ENCODE data around the gene ANKRD12. TPM values are rescaled to one million over a fixed set of nuclear protein-coding genes. Genes with fewer than 3 reads are reported as not detected.

The ANKRD12 gene
- total and polyA plus RNA-seq, 4 experiments from 2014 or later: 10.7 to 280 (median 201) TPM

GRCh38 chr18:9297007-9297393 is 160.4 kb downstream of the ANKRD12 start:
- H3K9me3 ChIP-seq (ENCODE audit: control insufficient read depth in 1 of 2, low read length in 2 of 2): peaks cover 0 to 6% of the 10 kb centered on the region in 2 donors
- H3K27ac Mint-ChIP-seq: no peak overlapping the region
- H3K36me3 ChIP-seq (ENCODE audit: insufficient read depth, low read length): no peaks in the 10 kb centered on the region
- H3K4me3 Mint-ChIP-seq: no peak overlapping the region
- ChIA-PET CTCF (ENCODE audit: partially characterized antibody) (no interaction called here), POLR2A (ENCODE audit: partially characterized antibody) (no interaction called here)
- no peaks in the 10 kb centered on the region for H3K4me1 Mint-ChIP-seq
- H3K4me3 ChIP-seq (ENCODE audit: low read length in 2 of 2): no peak overlapping the region
- no peaks in the 10 kb centered on the region for H3K4me1 ChIP-seq (ENCODE audit: insufficient read depth, low read length)
- H3K36me3 Mint-ChIP-seq: peaks cover 9 to 15% of the 10 kb centered on the region in 2 donors
- DNase-seq: no peak
- H3K27me3 Mint-ChIP-seq: peaks cover 0 to 1% of the 10 kb centered on the region in 2 donors
- no peaks in the 10 kb centered on the region for H3K27me3 ChIP-seq (ENCODE audit: insufficient read depth, low read length)
- no peak overlapping the region for H3K27ac ChIP-seq (ENCODE audit: low read depth, low read length)
- intact Hi-C loops (cut with micrococcal nuclease): no loop called here
- H3K9me3 Mint-ChIP-seq: peaks cover 0 to 40% (median 31%) of the 10 kb centered on the region in 8 donors

- Histone ChIP-seq H3K27me3 (ENCODE audit: insufficient read depth, low read length) (no peaks in the 10 kb centered on the region), H3K9me3 (ENCODE audit: control insufficient read depth in 1 of 2, low read length in 2 of 2) (peaks cover 0 to 4% of the 10 kb centered on the region in 2 donors), H3K36me3 (ENCODE audit: insufficient read depth, low read length) (no peaks in the 10 kb centered on the region), H3K27ac (ENCODE audit: low read depth, low read length) (no peak overlapping the region), H3K4me3 (ENCODE audit: low read length in 2 of 2) (no peak overlapping the region), H3K4me1 (ENCODE audit: insufficient read depth, low read length) (no peaks in the 10 kb centered on the region)
- peaks cover 5 to 70% (median 62%) of the 10 kb centered on the region in 8 donors for H3K9me3 Mint-ChIP-seq
- H3K27ac Mint-ChIP-seq: no peak overlapping the region
- ChIA-PET POLR2A (ENCODE audit: partially characterized antibody) (no interaction called here), CTCF (ENCODE audit: partially characterized antibody) (interaction anchor here (0.8 kb wide), 1 partner anchor 30 kb away, joined by 3 read pairs; the partner anchor contains the start of gene TWSG1)
- intact Hi-C loops (cut with micrococcal nuclease): no loop called here
- peaks cover 18 to 25% of the 10 kb centered on the region in 2 donors for H3K36me3 Mint-ChIP-seq
- H3K4me1 Mint-ChIP-seq: no peaks in the 10 kb centered on the region
- peaks cover 10 to 14% of the 10 kb centered on the region in 2 donors for H3K27me3 Mint-ChIP-seq
- no peak overlapping the region for H3K4me3 Mint-ChIP-seq
- DNase-seq: no peak
These were observed 167.9 kb downstream of the ANKRD12 start for GRCh38 chr18:9304388-9305070.

- Histone ChIP-seq H3K4me3 (ENCODE audit: low read length in 2 of 2) (no peak overlapping the region), H3K4me1 (ENCODE audit: insufficient read depth, low read length) (no peaks in the 10 kb centered on the region), H3K9me3 (ENCODE audit: control insufficient read depth in 1 of 2, low read length in 2 of 2) (no peaks in the 10 kb centered on the region), H3K27me3 (ENCODE audit: insufficient read depth, low read length) (no peaks in the 10 kb centered on the region), H3K27ac (ENCODE audit: low read depth, low read length) (no peak overlapping the region), H3K36me3 (ENCODE audit: insufficient read depth, low read length) (no peaks in the 10 kb centered on the region)
- H3K36me3 Mint-ChIP-seq: peaks cover 1 to 8% of the 10 kb centered on the region in 2 donors
- intact Hi-C loops (cut with micrococcal nuclease): no loop called here
- H3K4me1 Mint-ChIP-seq: no peaks in the 10 kb centered on the region
- CTCF ChIA-PET (ENCODE audit: partially characterized antibody): interaction anchor here (1.0 kb wide), 1 partner anchor 17 kb away, joined by 3 read pairs; no protein-coding TSS in a partner anchor
- H3K27me3 Mint-ChIP-seq: peaks cover 17% of the 10 kb centered on the region in 2 donors
- no peak overlapping the region for H3K4me3 Mint-ChIP-seq
- peaks cover 3 to 26% (median 11%) of the 10 kb centered on the region in 8 donors for H3K9me3 Mint-ChIP-seq
- no peak overlapping the region for H3K27ac Mint-ChIP-seq
- POLR2A ChIA-PET (ENCODE audit: partially characterized antibody): no interaction called here
- no peak for DNase-seq
These were observed 182.8 kb downstream of the ANKRD12 start for GRCh38 chr18:9319333-9319732.

- Mint-ChIP-seq H3K27ac (no peak overlapping the region), H3K27me3 (peaks cover 11 to 17% of the 10 kb centered on the region in 2 donors), H3K4me3 (no peak overlapping the region), H3K36me3 (peaks cover 1 to 4% of the 10 kb centered on the region in 2 donors), H3K9me3 (peaks cover 3 to 18% (median 11%) of the 10 kb centered on the region in 8 donors), H3K4me1 (no peaks in the 10 kb centered on the region)
- H3K4me1 ChIP-seq (ENCODE audit: insufficient read depth, low read length): no peaks in the 10 kb centered on the region
- no peaks in the 10 kb centered on the region for H3K36me3 ChIP-seq (ENCODE audit: insufficient read depth, low read length)
- DNase-seq: no peak
- no peak overlapping the region for H3K27ac ChIP-seq (ENCODE audit: low read depth, low read length)
- H3K4me3 ChIP-seq (ENCODE audit: low read length in 2 of 2): no peak overlapping the region
- intact Hi-C loops (cut with micrococcal nuclease): no loop called here
- ChIA-PET CTCF (ENCODE audit: partially characterized antibody) (no interaction called here), POLR2A (ENCODE audit: partially characterized antibody) (no interaction called here)
- no peaks in the 10 kb centered on the region for H3K9me3 ChIP-seq (ENCODE audit: control insufficient read depth in 1 of 2, low read length in 2 of 2)
- H3K27me3 ChIP-seq (ENCODE audit: insufficient read depth, low read length): no peaks in the 10 kb centered on the region
These were observed 184.5 kb downstream of the ANKRD12 start for GRCh38 chr18:9321017-9321452.

- no peak overlapping the region for H3K4me3 Mint-ChIP-seq
- no peak overlapping the region for H3K27ac Mint-ChIP-seq
- peaks cover 11 to 17% of the 10 kb centered on the region in 2 donors for H3K27me3 Mint-ChIP-seq
- Histone ChIP-seq H3K4me3 (ENCODE audit: low read length in 2 of 2) (no peak overlapping the region), H3K4me1 (ENCODE audit: insufficient read depth, low read length) (no peaks in the 10 kb centered on the region), H3K27me3 (ENCODE audit: insufficient read depth, low read length) (no peaks in the 10 kb centered on the region), H3K9me3 (ENCODE audit: control insufficient read depth in 1 of 2, low read length in 2 of 2) (no peaks in the 10 kb centered on the region), H3K36me3 (ENCODE audit: insufficient read depth, low read length) (no peaks in the 10 kb centered on the region), H3K27ac (ENCODE audit: low read depth, low read length) (no peak overlapping the region)
- DNase-seq: no peak
- ChIA-PET POLR2A (ENCODE audit: partially characterized antibody) (no interaction called here), CTCF (ENCODE audit: partially characterized antibody) (no interaction called here)
- intact Hi-C loops (cut with micrococcal nuclease): no loop called here
- H3K4me1 Mint-ChIP-seq: no peaks in the 10 kb centered on the region
- peaks cover 1 to 4% of the 10 kb centered on the region in 2 donors for H3K36me3 Mint-ChIP-seq
- H3K9me3 Mint-ChIP-seq: peaks cover 3 to 18% (median 11%) of the 10 kb centered on the region in 8 donors
These were observed 185.2 kb downstream of the ANKRD12 start for GRCh38 chr18:9321736-9322135.

GRCh38 chr18:9322744-9323143 is 186.2 kb downstream of the ANKRD12 start:
- H3K4me1 Mint-ChIP-seq: no peaks in the 10 kb centered on the region
- H3K36me3 Mint-ChIP-seq: peaks cover 1 to 4% of the 10 kb centered on the region in 2 donors
- Histone ChIP-seq H3K4me3 (ENCODE audit: low read length in 2 of 2) (no peak overlapping the region), H3K27me3 (ENCODE audit: insufficient read depth, low read length) (no peaks in the 10 kb centered on the region), H3K36me3 (ENCODE audit: insufficient read depth, low read length) (no peaks in the 10 kb centered on the region), H3K9me3 (ENCODE audit: control insufficient read depth in 1 of 2, low read length in 2 of 2) (no peaks in the 10 kb centered on the region), H3K27ac (ENCODE audit: low read depth, low read length) (no peak overlapping the region), H3K4me1 (ENCODE audit: insufficient read depth, low read length) (no peaks in the 10 kb centered on the region)
- peaks cover 3 to 18% (median 11%) of the 10 kb centered on the region in 8 donors for H3K9me3 Mint-ChIP-seq
- peaks cover 11 to 17% of the 10 kb centered on the region in 2 donors for H3K27me3 Mint-ChIP-seq
- POLR2A ChIA-PET (ENCODE audit: partially characterized antibody): no interaction called here
- CTCF ChIA-PET (ENCODE audit: partially characterized antibody): no interaction called here
- no peak overlapping the region for H3K27ac Mint-ChIP-seq
- intact Hi-C loops (cut with micrococcal nuclease): no loop called here
- no peak for DNase-seq
- H3K4me3 Mint-ChIP-seq: no peak overlapping the region

- no peak overlapping the region for H3K27ac Mint-ChIP-seq
- CTCF ChIA-PET (ENCODE audit: partially characterized antibody): no interaction called here
- peaks cover 1 to 4% of the 10 kb centered on the region in 2 donors for H3K36me3 Mint-ChIP-seq
These were observed 187.3 kb downstream of the ANKRD12 start for GRCh38 chr18:9323750-9324445.

More at GRCh38 chr18:9323750-9324445, 187.3 kb downstream of the ANKRD12 start:
- Histone ChIP-seq H3K27ac (ENCODE audit: low read depth, low read length) (no peak overlapping the region), H3K4me1 (ENCODE audit: insufficient read depth, low read length) (no peaks in the 10 kb centered on the region), H3K27me3 (ENCODE audit: insufficient read depth, low read length) (no peaks in the 10 kb centered on the region), H3K36me3 (ENCODE audit: insufficient read depth, low read length) (no peaks in the 10 kb centered on the region), H3K9me3 (ENCODE audit: control insufficient read depth in 1 of 2, low read length in 2 of 2) (no peaks in the 10 kb centered on the region), H3K4me3 (ENCODE audit: low read length in 2 of 2) (no peak overlapping the region)
- intact Hi-C loops (cut with micrococcal nuclease): no loop called here
- H3K9me3 Mint-ChIP-seq: peaks cover 5 to 18% (median 11%) of the 10 kb centered on the region in 8 donors
- POLR2A ChIA-PET (ENCODE audit: partially characterized antibody): no interaction called here
- no peak for DNase-seq
- H3K27me3 Mint-ChIP-seq: peaks cover 11 to 15% of the 10 kb centered on the region in 2 donors
- H3K4me1 Mint-ChIP-seq: no peaks in the 10 kb centered on the region
- no peak overlapping the region for H3K4me3 Mint-ChIP-seq

All from CD4-positive, alpha-beta memory T cell (primary cell).